Right lobe of liver (tissue), 6 donors: Measurements from ENCODE around the gene CDX2. TPM values are rescaled to one million over a fixed set of nuclear protein-coding genes. Genes with fewer than 3 reads are reported as not detected.

Source experiments
- ATAC-seq, 4 donors: fragments of 200-7000 bp; cut with Tn5 transposase; one replicate each; pipeline ENCODE4 v1.9.1; 2020; ENCODE audit warnings: mild to moderate bottlenecking in 4 of 4, moderate library complexity in 4 of 4
- DNase-seq, 3 donors: peaks; one replicate each; pipeline ENCODE4 v3.0.0-alpha.2; 2020
- H3K27ac ChIP-seq, 3 donors: fragments of 200-600 bp; one replicate each; pipeline ENCODE4 v1.8.0; 2022
- H3K27me3 ChIP-seq, 2 donors: fragments of 200-600 bp; one replicate each; pipeline ENCODE4 v1.8.0; 2022
- H3K36me3 ChIP-seq, 4 donors: fragments of 200-600 bp; sonication (generic) in 1 of 4; one replicate each; pipeline versions ENCODE4 v1.5.1 to v1.8.0; 2017 to 2022; ENCODE audit warnings: control low read depth in 1 of 4
- H3K4me1 ChIP-seq, 4 donors: fragments of 200-600 bp; sonication (generic) in 1 of 4; one replicate each; pipeline versions ENCODE4 v1.5.1 to v1.8.0; 2017 to 2022; ENCODE audit warnings: control low read depth in 1 of 4
- H3K4me3 ChIP-seq, 3 donors: fragments of 200-600 bp; one replicate each; pipeline ENCODE4 v1.8.0; 2022
- H3K9me3 ChIP-seq, 4 donors: fragments of 200-600 bp; sonication (generic) in 1 of 4; one replicate each; pipeline versions ENCODE4 v1.5.1 to v1.8.0; 2017 to 2022; ENCODE audit warnings: control low read depth in 1 of 4
- CTCF ChIP-seq, 4 donors: fragments of 200-600 bp in 3 of 4; fragments of 450-650 bp in 1 of 4; IDR thresholded peaks; one replicate each; pipeline versions ENCODE4 v1.5.1 to v1.8.0; 2016 to 2022; ENCODE audit warnings: antibody characterized with exemption in 4 of 4, mild to moderate bottlenecking in 2 of 4
- POLR2A ChIP-seq: fragments of 450-650 bp; IDR thresholded peaks from one replicate; pipeline ENCODE4 v1.6.1; 2017; ENCODE audit warnings: antibody characterized with exemption, mild to moderate bottlenecking
- WGBS: methylation state at CpG from one replicate; pipeline ENCODE4 v1.1.6; 2018; ENCODE audit warnings: low coverage, low lambda C conversion rate; ENCODE audit not compliant: insufficient coverage; ENCODE audit errors: missing lambda C conversion rate; 5-methylcytosine and 5-hydroxymethylcytosine counted together
- intact Hi-C, 2 donors: fragments of 100-400 bp; cut with DNase I; formaldehyde crosslinking; loops; one replicate each; pipeline versions ENCODE4 v1.11.2 to v1.14.1; 2022
- total RNA-seq, 6 experiments: library from RNA; depleted of rRNA in 2 of 6; stranded (reverse); fragments of >200 nt in 2 of 6; fragmentation: NEBNext Ultra II Directional in 3 of 6; extraction: Animal tissue kit (Norgen Biotek cat#: 25700) in 3 of 6; gene quantifications; one replicate each; pipeline versions ENCODE4 v1.1.0 to v1.2.4, GENCODE V29; 2016 to 2023
- donor health status: DM: no; HTN: yes; CAD: no.
- donor health status: DM: no; HTN: no; CAD: no.
- donor health status: DM: no; HTN: no; CAD: no.
- donor health status: DM: no; HTN: yes; CAD: no.
- donor health status: DM: no; HTN: yes; CAD: no.

CDX2 gene
- total RNA-seq, 6 experiments from 2014 or later, result not detected

DNA sequence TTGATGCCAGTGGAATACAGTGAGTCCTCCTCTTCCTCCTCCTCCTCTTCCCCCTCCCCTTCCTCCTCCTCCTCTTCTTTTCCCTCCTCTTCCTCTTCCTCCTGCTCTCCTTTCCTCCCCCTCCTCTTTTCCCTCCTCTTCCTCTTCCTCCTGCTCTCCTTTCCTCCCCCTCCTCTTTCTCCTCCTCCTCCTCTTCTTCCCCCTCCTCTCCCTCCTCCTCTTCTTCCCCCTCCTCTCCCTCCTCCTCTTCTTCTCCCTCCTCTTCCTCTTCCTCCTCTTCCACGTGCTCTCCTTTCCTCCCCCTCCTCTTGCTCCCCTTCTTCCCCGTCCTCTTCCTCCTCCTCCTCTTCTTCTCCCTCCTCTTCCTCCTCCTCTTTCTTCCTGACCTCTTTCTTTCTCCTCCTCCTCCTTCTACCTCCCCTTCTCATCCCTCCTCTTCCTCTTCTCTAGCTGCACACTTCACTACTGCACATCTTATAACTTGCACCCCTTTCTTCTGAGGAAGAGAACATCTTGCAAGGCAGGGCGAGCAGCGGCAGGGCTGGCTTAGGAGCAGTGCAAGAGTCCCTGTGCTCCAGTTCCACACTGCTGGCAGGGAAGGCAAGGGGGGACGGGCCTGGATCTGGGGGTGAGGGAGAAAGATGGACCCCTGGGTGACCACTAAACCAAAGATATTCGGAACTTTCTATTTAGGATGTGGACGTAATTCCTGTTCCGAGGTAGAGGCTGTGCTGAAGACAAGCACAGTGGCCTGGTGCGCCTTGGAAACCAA is 43.7 kb downstream of the CDX2 start:
- H3K4me1 ChIP-seq, result peaks cover 0 to 9% (median 2%) of the 10 kb centered on the region in 4 donors

GRCh38 chr13:27924529-27925141 is 44.5 kb downstream of the CDX2 start:
- H3K4me1 ChIP-seq, result peaks cover 0 to 17% (median 2%) of the 10 kb centered on the region in 4 donors
- no peak for TF ChIP-seq CTCF (IDR thresholded peaks at IDR 0.05)
- no peak for TF ChIP-seq POLR2A
- 35% methylated on average over 5 of the region's 46 CpGs for WGBS
- no peak overlapping the region for H3K27ac ChIP-seq
- H3K9me3 ChIP-seq, result no peaks in the 10 kb centered on the region
- peaks cover 47 to 55% of the 10 kb centered on the region in 2 donors for H3K27me3 ChIP-seq
- ATAC-seq, result no peak
- DNase-seq, result no peak
- intact Hi-C loops, result no loop called here
- no peaks in the 10 kb centered on the region for H3K36me3 ChIP-seq
- H3K4me3 ChIP-seq, result no peak overlapping the region

More for the DNA sequence above, 43.7 kb downstream of the CDX2 start:
- Histone ChIP-seq H3K4me3 (no peak overlapping the region), H3K9me3 (no peaks in the 10 kb centered on the region), H3K27ac (no peak overlapping the region), H3K36me3 (no peaks in the 10 kb centered on the region), H3K27me3 (peaks cover 45 to 55% of the 10 kb centered on the region in 2 donors)
- no peak for TF ChIP-seq CTCF (IDR thresholded peaks at IDR 0.05)
- no peak for TF ChIP-seq POLR2A
- 38% methylated on average over 9 of the region's 9 CpGs for WGBS
- intact Hi-C loops, result no loop called here
- DNase-seq (no peak), ATAC-seq (no peak)

DNA sequence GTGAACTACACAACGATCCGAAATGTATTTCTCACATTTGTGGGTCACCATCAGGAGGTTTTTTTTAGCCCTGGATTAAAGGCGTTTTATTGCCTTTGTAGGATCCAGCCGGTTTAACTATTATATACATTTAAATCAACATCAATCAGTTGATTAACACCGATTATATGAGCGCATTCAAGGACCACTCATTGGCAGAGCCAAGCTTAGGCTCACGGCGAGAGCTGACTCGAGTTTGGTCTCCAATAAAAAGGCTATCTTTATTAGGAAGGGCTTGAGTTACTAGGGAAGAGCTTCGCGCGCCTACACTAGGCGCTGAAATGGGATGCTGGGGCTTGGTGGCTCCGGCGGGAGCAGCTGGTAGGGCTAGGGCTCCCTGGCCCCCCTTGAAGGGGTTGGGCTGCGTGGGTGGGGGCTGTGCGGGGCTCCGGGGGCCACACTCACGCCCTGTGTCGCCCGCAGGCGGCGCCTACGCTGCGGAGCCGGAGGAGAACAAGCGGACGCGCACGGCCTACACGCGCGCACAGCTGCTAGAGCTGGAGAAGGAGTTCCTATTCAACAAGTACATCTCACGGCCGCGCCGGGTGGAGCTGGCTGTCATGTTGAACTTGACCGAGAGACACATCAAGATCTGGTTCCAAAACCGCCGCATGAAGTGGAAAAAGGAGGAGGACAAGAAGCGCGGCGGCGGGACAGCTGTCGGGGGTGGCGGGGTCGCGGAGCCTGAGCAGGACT is 45.2 kb downstream of the CDX2 start:
- peaks cover 43 to 56% of the 10 kb centered on the region in 2 donors for H3K27me3 ChIP-seq
- intact Hi-C loops, result no loop called here
- no peak for TF ChIP-seq CTCF (IDR thresholded peaks at IDR 0.05)
- TF ChIP-seq POLR2A, result no peak
- WGBS, result 23% methylated on average over 10 of the region's 48 CpGs
- H3K36me3 ChIP-seq, result no peaks in the 10 kb centered on the region
- peaks cover 0 to 19% (median 2%) of the 10 kb centered on the region in 4 donors for H3K4me1 ChIP-seq
- DNase-seq (no peak), ATAC-seq (no peak)
- H3K27ac ChIP-seq, result no peak overlapping the region
- H3K9me3 ChIP-seq, result no peaks in the 10 kb centered on the region
- no peak overlapping the region for H3K4me3 ChIP-seq

GRCh38 chr13:27922883-27923612 is 46.1 kb downstream of the CDX2 start:
- WGBS, result 41% methylated on average over 15 of the region's 24 CpGs
- H3K36me3 ChIP-seq, result no peaks in the 10 kb centered on the region
- H3K27ac ChIP-seq, result no peak overlapping the region
- H3K27me3 ChIP-seq, result peaks cover 40 to 59% of the 10 kb centered on the region in 2 donors
- ATAC-seq, result no peak
- H3K9me3 ChIP-seq, result no peaks in the 10 kb centered on the region
- DNase-seq, result no peak
- TF ChIP-seq CTCF (IDR thresholded peaks at IDR 0.05), result no peak
- no peak for TF ChIP-seq POLR2A
- no peak overlapping the region for H3K4me3 ChIP-seq
- H3K4me1 ChIP-seq, result peaks cover 0 to 19% (median 2%) of the 10 kb centered on the region in 4 donors
- intact Hi-C loops, result no loop called here
